Esophagus muscularis mucosa (tissue), 4 donors: ENCODE results near the gene CENPP.

Source experiments
- CTCF ChIP-seq, 3 experiments: fragments of 200-600 bp in 2 of 3; fragments of 450-650 bp in 1 of 3; sonication (generic) in 2 of 3; IDR thresholded peaks; one replicate each; pipeline ENCODE4 v1.5.1; 2017 to 2019; ENCODE audit warnings: antibody characterized with exemption in 3 of 3, mild to moderate bottlenecking in 2 of 3, moderate library complexity in 1 of 3
- EP300 ChIP-seq: sonication (generic); formaldehyde crosslinking; IDR thresholded peaks from one replicate; pipeline ENCODE4 v1.6.1; 2017; ENCODE audit warnings: antibody characterized with exemption
- POLR2A ChIP-seq: fragments of 450-650 bp; IDR thresholded peaks from one replicate; pipeline ENCODE4 v1.6.1; 2017; ENCODE audit warnings: antibody characterized with exemption, moderate library complexity, mild to moderate bottlenecking, low read depth
- POLR2AphosphoS5 ChIP-seq, 2 donors: sonication (generic); formaldehyde crosslinking; IDR thresholded peaks; one replicate each; pipeline ENCODE4 v1.6.1; 2017; ENCODE audit warnings: antibody characterized with exemption in 2 of 2

DNA sequence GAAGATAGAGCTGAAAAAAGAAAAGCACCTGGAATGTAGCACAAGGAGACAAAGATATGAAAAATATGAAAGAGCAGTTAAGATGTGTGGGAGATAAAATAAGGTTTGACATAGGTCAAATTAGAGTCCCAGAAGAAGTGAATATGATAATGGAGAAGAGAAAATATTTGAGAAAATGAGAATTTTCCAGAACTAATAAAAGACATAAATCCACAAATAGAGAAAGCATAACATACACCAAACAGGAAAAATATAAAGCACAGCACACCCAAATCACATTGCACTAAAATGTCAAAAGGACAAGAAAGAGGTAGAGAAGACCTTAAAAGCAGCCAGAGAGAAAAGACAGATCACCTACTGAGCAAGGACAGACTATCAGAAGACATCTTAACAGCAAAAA is 300.7 kb downstream of the CENPP start:
- TF ChIP-seq CTCF (IDR thresholded peaks at IDR 0.05) (no peak), POLR2AphosphoS5 (IDR thresholded peaks at IDR 0.05) (no peak), POLR2A (no peak), EP300 (no peak)
